Activated T-helper 2 cell treated with anti-CD3 and anti-CD28 coated beads, Interferon-gamma antibody, Interleukin-2, Interleukin-4, amounts not matched to agents 10 μg/mL and 5 μg/mL and 100 μg/mL, durations not matched to agents 14 hours and 24 hours and 36 hours (primary cell): ENCODE data around the gene FTO. TPM values are rescaled to one million over a fixed set of nuclear protein-coding genes. Genes with fewer than 3 reads are reported as not detected.

Experiments
- DNase-seq: peaks from one replicate; pipeline ENCODE4 v3.0.0; 2021; ENCODE audit warnings: low spot score
- H3K27ac Mint-ChIP-seq: one replicate; pipeline ENCODE4 v1.8.0; 2021; ENCODE audit warnings: mixed read lengths
- H3K27me3 Mint-ChIP-seq: one replicate; pipeline ENCODE4 v1.8.0; 2021; ENCODE audit warnings: low read depth, mixed read lengths
- H3K36me3 Mint-ChIP-seq: one replicate; pipeline ENCODE4 v1.8.0; 2021; ENCODE audit warnings: low read depth, mixed read lengths
- H3K4me1 Mint-ChIP-seq: one replicate; pipeline ENCODE4 v1.8.0; 2021; ENCODE audit warnings: low read depth, mixed read lengths
- H3K4me3 Mint-ChIP-seq: one replicate; pipeline ENCODE4 v1.8.0; 2021; ENCODE audit warnings: low read depth, mild to moderate bottlenecking, moderate library complexity, mixed read lengths
- H3K9me3 Mint-ChIP-seq: one replicate; pipeline ENCODE4 v1.8.0; 2021; ENCODE audit warnings: mixed read lengths
- intact Hi-C: fragments of 100-400 bp; cut with micrococcal nuclease; formaldehyde crosslinking; loops from one replicate; pipeline ENCODE4 v1.15.1; 2023
- total RNA-seq: library from RNA; stranded (reverse); gene quantifications from 2 replicates; pipeline ENCODE4 v1.2.3, GENCODE V29; 2022

The FTO gene
- total RNA-seq, 1 donor from 2014 or later, result 62.7 TPM

DNA sequence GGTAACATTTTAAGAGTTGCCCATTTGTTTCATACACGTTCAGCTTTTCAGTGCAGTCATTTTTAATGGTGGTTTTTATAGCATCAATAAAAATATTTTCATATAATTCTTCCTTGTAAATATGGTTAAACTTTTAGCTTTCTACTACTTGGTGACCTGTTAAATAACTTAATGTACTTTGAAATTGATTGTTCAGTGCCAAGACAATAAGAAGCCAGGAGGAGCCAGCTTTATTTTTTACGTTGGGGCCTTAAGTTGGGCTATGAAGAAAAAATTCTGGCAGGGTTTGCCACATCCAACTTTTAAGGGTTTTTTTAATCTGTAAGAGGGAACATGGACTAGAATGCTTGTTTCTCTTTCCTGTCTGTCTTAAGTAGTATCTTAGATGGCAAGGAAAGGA lies 284.2 kb downstream of the FTO start:
- DNase-seq, result no peak
- Mint-ChIP-seq H3K9me3 (no peaks in the 10 kb centered on the region), H3K27ac (no peak overlapping the region), H3K27me3 (no peaks in the 10 kb centered on the region), H3K36me3 (no peaks in the 10 kb centered on the region), H3K4me1 (peaks cover 11% of the 10 kb centered on the region), H3K4me3 (no peak overlapping the region)
- intact Hi-C loops, result loop anchor here (2.0 kb wide), 1 partner anchor 29 kb away; no protein-coding TSS in a partner anchor

DNA sequence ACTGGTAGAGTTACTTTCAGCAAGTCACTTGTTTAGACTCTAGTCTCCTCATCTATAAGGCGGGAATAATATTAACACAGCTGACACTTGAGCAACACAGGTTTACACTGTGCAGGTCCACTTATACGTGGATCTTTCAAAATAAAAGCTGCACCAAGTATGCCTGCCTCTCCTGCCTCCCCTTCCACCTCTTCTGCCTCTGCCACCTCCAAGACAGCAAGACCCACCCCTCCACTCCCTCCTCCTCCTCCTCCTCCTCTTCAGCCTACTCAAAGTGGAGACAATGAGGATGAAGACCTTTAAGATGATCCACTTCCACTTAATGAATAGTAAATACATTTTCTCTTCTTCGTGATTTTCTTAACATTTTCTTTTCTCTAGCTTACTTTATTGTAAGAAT lies 285.6 kb downstream of the FTO start:
- H3K27ac Mint-ChIP-seq, result no peak overlapping the region
- no peaks in the 10 kb centered on the region for H3K9me3 Mint-ChIP-seq
- intact Hi-C loops, result loop anchor here (2.0 kb wide), 1 partner anchor 31 kb away; no protein-coding TSS in a partner anchor
- no peaks in the 10 kb centered on the region for H3K36me3 Mint-ChIP-seq
- no peak for DNase-seq
- peaks cover 11% of the 10 kb centered on the region for H3K4me1 Mint-ChIP-seq
- H3K27me3 Mint-ChIP-seq, result no peaks in the 10 kb centered on the region
- H3K4me3 Mint-ChIP-seq, result no peak overlapping the region

DNA sequence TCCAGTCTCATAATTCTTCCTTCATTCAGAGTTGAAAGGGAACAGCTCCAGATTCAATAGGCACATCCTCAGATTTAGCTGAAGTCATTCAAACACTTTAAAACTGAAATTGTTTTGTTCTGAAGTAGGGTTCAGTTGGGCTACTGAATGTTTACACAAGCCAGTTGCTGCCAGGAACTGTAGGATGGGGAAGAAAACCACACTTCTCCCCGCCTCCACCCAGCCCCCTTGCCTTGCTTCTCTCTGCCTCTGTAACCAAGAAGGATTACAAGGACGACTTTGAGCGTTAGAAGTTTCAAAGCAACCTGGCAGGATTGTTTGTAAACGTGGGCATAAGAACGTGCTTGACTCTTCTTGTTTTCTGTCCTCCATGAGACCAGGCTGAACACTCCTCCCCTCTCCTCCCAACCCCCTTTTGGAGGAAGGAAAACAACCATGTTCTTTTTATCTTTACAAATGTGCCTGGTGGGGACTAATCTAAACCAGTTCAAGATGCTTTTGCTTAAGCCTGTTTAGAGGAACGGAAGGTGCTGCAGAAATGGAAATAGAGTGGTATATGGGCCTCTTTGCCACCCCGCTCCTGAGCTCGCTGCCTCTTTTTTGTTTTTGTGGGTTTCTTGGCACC lies 287.9 kb downstream of the FTO start:
- intact Hi-C loops, result no loop called here
- Mint-ChIP-seq H3K27me3 (no peaks in the 10 kb centered on the region), H3K27ac (no peak overlapping the region), H3K36me3 (peaks cover 2% of the 10 kb centered on the region), H3K9me3 (no peaks in the 10 kb centered on the region), H3K4me1 (peaks cover 11% of the 10 kb centered on the region), H3K4me3 (no peak overlapping the region)
- no peak for DNase-seq

DNA sequence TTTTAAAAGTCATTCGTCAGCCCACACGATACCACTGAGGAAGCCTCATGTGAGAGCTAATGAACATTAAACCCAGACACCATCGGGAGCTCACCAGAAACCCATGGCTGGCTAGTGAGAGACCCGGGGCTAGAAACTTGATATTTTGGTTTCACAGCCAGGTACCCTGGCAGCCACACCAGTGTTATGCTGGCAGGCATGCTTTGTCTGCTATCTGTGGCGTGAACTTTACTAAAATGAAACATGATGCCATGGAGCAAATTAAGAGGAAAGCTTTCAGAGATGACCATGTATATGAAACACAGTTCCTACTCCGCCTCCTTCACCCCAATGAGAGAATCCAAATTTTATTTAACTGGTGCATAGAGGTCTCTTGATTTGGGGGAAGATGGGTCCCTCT lies 291.4 kb downstream of the FTO start:
- no peak overlapping the region for H3K4me3 Mint-ChIP-seq
- intact Hi-C loops, result no loop called here
- H3K9me3 Mint-ChIP-seq, result no peaks in the 10 kb centered on the region
- no peak overlapping the region for H3K27ac Mint-ChIP-seq
- H3K27me3 Mint-ChIP-seq, result no peaks in the 10 kb centered on the region
- no peak for DNase-seq
- H3K4me1 Mint-ChIP-seq, result peaks cover 11% of the 10 kb centered on the region
- H3K36me3 Mint-ChIP-seq, result peaks cover 2% of the 10 kb centered on the region

DNA sequence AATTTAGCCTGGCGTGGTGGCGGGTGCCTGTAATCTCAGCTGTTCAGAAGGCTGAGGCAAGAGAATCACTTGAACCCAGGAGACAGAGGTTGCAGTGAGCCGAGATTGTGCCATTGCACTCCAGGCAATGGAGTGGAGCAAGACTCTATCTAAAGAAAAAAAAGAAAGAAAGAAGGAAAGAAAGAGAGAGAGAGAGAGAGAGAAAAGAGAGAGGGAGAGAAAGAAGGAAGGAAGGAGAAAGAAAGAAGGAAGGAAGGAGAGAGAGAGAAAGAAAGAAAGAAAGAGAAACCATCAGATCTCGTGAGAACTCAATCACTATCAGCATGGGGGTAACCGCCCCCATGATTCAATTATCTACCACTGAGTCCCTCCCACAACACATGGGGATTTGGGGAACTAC lies 293.0 kb downstream of the FTO start:
- no peaks in the 10 kb centered on the region for H3K9me3 Mint-ChIP-seq
- H3K36me3 Mint-ChIP-seq, result peaks cover 2% of the 10 kb centered on the region
- peaks cover 3% of the 10 kb centered on the region for H3K4me1 Mint-ChIP-seq
- H3K4me3 Mint-ChIP-seq, result no peak overlapping the region
- DNase-seq, result no peak
- H3K27ac Mint-ChIP-seq, result no peak overlapping the region
- H3K27me3 Mint-ChIP-seq, result no peaks in the 10 kb centered on the region
- intact Hi-C loops, result no loop called here

DNA sequence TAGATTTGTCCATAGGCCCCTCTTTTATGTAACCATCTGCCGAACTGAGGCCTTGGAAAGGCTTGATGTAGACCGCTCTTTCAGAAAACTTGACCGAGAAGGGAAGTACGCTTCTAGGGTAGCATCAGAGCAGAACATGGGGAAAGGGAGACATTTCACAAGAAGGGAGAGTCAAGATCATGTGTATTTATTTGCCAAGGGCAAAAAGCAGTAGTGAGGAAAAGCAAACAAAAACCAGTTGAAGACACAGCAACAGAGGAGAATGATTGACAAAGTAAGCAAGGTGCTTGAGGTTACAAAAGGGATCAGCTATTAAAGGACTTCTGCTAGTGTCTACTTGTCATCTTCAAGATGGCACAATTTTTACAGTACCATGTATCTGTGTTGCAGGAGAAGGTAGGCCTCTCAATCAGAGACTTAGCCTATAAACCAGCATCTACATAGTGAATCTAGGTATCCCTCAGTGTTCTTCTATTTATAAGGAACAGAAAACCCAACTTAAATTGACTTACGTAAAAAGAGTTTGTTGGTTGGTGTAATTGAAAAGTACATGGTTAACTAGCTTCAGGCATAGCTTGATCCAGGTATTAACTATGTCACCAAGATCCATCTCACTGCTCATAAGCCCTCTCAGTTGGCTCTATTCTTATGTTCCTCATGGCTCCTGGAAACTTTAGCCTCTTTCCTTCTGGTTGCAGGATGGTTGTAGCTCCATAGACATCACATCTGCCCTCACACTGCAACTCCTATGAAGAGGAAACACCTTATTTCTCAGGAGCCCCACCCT lies 294.3 kb downstream of the FTO start:
- H3K36me3 Mint-ChIP-seq, result peaks cover 2% of the 10 kb centered on the region
- no peak for DNase-seq
- no peaks in the 10 kb centered on the region for H3K27me3 Mint-ChIP-seq
- no peaks in the 10 kb centered on the region for H3K9me3 Mint-ChIP-seq
- no peaks in the 10 kb centered on the region for H3K4me1 Mint-ChIP-seq
- H3K4me3 Mint-ChIP-seq, result no peak overlapping the region
- intact Hi-C loops, result no loop called here
- H3K27ac Mint-ChIP-seq, result no peak overlapping the region

DNA sequence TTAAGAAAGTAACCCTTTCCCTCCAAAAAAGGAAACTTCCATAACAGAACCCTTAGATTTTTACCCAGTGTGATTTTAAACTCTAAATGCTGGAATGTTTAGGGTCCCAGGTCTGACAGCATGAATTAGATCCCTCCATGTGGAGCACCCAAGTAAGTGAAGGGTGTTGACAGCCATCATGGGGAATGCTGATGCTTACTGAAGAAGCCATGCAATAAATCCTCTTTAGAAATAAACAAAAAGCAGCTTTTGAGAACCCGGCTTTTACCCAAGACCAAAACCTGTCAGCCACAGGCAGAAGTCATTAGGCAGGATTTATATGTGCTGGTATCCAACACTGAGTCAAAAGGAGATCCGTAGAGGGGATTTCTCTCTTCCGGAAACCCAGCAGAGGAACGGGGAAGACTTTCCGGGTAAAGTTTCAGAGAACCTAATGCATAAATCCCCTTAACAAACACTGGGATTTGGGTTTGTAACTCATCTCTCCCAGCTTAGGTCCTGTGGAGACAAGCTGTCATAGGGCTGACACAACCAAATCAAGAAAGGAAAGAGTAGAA lies 295.1 kb downstream of the FTO start:
- Mint-ChIP-seq H3K27ac (no peak overlapping the region), H3K4me3 (no peak overlapping the region), H3K36me3 (peaks cover 2% of the 10 kb centered on the region), H3K9me3 (no peaks in the 10 kb centered on the region), H3K4me1 (no peaks in the 10 kb centered on the region), H3K27me3 (no peaks in the 10 kb centered on the region)
- intact Hi-C loops, result no loop called here
- no peak for DNase-seq

DNA sequence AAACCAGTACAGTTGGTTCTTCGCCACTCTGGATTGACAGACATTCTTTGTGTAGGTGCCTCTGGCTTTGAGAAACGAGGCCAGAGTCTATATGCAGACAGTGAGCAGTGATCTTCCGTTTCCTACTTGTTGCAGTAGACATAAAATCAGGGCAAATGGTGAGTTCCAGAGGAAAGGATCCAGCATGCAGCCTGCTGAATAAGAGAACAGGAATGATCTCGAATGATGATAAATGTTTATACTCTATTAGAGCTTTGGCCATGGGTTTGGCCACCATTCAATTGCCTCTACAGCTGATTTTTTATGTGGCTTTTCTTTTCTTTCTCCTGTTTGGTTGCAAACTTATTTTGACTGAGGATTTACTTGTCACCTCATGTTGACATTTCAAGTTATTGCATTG lies 295.9 kb downstream of the FTO start:
- no peaks in the 10 kb centered on the region for H3K9me3 Mint-ChIP-seq

DNA sequence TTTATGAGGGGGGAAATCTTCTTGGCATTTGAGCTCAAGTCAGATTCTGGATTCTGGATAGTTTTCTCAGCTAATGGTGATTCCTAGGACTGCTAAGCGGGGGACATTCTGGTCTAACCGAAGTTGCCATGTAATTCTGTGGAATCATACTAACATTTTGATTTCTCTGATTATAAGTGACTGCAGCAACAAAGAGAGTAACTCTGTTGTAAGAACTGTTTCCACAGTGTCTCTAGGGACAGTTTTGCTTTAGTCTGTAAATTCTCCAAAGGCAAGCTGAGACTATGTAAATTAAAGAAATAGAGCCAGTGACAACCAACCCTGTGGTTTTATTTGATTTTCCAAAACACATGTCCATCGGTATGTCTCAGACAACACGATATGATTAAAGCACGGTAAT lies 296.4 kb downstream of the FTO start:
- Mint-ChIP-seq H3K4me1 (no peaks in the 10 kb centered on the region), H3K27me3 (no peaks in the 10 kb centered on the region), H3K9me3 (no peaks in the 10 kb centered on the region), H3K27ac (no peak overlapping the region), H3K36me3 (peaks cover 2% of the 10 kb centered on the region), H3K4me3 (no peak overlapping the region)
- no peak for DNase-seq
- intact Hi-C loops, result no loop called here

More for the DNA sequence above, 295.9 kb downstream of the FTO start:
- intact Hi-C loops, result no loop called here
- H3K36me3 Mint-ChIP-seq, result peaks cover 2% of the 10 kb centered on the region
- no peak for DNase-seq
- no peaks in the 10 kb centered on the region for H3K27me3 Mint-ChIP-seq
- no peaks in the 10 kb centered on the region for H3K4me1 Mint-ChIP-seq
- no peak overlapping the region for H3K4me3 Mint-ChIP-seq
- no peak overlapping the region for H3K27ac Mint-ChIP-seq

DNA sequence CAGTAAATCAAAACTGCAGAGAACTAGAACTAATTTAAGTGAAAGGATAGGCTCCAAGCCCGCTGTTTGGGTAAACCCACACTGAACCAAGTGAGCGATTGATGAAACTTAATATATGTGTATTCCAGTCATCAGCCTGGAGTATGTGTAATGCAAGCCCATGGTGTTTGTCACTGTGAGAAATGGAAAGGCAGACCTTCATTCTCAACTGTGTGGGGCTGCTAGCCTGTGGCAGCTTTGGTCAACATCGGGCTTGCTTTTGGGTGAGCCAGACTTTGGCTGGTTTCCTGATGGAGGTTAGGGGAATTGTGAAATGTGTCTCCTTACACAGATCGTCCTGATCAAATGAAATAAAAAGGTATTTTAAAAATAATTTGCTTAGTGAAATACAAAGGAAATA lies 302.7 kb downstream of the FTO start:
- DNase-seq, result no peak
- Mint-ChIP-seq H3K4me3 (no peak overlapping the region), H3K27me3 (no peaks in the 10 kb centered on the region), H3K27ac (no peak overlapping the region), H3K4me1 (no peaks in the 10 kb centered on the region), H3K9me3 (no peaks in the 10 kb centered on the region), H3K36me3 (no peaks in the 10 kb centered on the region)
- intact Hi-C loops, result no loop called here

DNA sequence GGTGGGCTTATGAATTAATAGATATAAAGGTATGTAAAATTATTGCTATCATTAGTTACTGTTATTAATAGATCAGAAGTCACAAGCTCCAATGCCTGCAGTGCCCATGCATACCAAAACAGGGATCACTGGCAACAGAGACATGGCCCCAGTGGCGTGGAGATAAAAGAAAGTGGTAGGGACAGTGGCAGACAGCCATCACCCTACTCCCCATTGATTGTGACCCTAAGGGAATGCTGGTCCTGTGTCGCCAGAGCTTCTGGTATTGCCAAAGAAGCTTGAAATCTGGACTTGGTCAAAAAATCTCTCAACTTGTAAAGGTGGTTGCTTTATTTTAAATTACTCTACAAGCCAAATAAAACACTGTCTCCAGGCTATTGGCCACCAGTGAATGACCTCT lies 303.5 kb downstream of the FTO start:
- no peaks in the 10 kb centered on the region for H3K36me3 Mint-ChIP-seq
- no peaks in the 10 kb centered on the region for H3K9me3 Mint-ChIP-seq

DNA sequence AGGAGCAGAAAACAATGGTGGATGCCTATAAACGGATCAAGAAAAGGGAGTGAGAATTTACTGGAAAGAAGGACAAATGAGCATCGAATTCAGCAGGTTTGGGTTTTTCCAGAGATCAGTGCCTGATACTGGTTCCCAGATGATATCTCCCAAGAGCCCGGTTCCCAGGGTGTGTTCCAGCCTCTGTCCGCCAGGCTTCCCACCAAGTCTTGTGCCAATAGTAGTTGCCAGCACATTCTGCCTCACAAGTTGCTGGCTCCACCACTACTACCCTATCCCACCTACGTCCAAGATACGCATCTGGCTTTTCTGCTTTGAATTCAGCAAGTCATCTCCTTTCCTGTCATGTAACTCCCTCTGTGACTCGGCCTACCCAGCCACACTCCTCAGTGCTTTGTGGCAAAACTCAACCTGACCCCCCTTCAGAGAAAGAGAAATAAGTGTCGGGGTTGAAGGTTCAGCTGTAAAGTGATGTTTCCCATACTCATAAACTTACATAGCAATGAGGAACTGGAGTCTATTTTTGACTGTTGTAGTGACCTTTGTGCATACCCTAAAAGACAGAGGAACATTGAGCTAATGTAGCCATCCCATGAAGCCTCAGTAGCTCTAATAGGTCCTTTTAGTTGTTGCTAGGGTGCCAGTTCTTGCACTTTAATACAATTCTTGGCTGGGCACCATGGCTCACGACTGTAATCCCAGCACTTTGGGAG lies 305.7 kb downstream of the FTO start:
- no peaks in the 10 kb centered on the region for H3K27me3 Mint-ChIP-seq
- H3K9me3 Mint-ChIP-seq, result peaks cover 3% of the 10 kb centered on the region
- H3K4me1 Mint-ChIP-seq, result no peaks in the 10 kb centered on the region
- no peak overlapping the region for H3K4me3 Mint-ChIP-seq
- H3K27ac Mint-ChIP-seq, result no peak overlapping the region
- intact Hi-C loops, result no loop called here
- DNase-seq, result no peak
- H3K36me3 Mint-ChIP-seq, result no peaks in the 10 kb centered on the region

More for the DNA sequence above, 303.5 kb downstream of the FTO start:
- Mint-ChIP-seq H3K27ac (no peak overlapping the region), H3K4me3 (no peak overlapping the region), H3K4me1 (no peaks in the 10 kb centered on the region), H3K27me3 (no peaks in the 10 kb centered on the region)
- DNase-seq, result no peak
- intact Hi-C loops, result no loop called here

DNA sequence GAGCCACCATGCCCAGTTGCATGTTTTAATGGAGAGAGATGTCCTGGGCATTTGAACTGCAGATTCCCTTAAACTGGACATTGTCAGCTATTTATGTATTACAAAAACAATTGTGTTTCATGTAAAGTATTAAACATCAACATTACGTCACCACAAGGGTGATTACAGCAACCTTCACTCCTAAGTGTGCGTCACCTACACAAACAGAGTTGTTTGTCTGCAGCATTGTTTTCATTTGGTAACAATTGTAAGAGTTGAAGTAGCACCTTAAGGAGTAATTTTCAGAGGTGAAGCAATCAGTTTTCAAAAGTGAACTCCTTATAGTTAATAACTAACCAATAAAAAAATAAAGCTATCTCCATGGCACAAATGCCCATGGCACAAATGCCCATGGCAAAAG lies 311.2 kb downstream of the FTO start:
- no peak for DNase-seq
- intact Hi-C loops, result no loop called here
- H3K9me3 Mint-ChIP-seq, result peaks cover 7% of the 10 kb centered on the region
- H3K4me3 Mint-ChIP-seq, result no peak overlapping the region
- H3K4me1 Mint-ChIP-seq, result no peaks in the 10 kb centered on the region
- H3K36me3 Mint-ChIP-seq, result no peaks in the 10 kb centered on the region
- no peaks in the 10 kb centered on the region for H3K27me3 Mint-ChIP-seq
- no peak overlapping the region for H3K27ac Mint-ChIP-seq
